ENCODE results near the gene MEAK7. TPM values are rescaled to one million over a fixed set of nuclear protein-coding genes. Genes with fewer than 3 reads are reported as not detected.
"Not testable (repeated sequence)": the region's sequence is repeated elsewhere in the genome, so short reads cannot be mapped to it uniquely, and the experiment has no call there.

The MEAK7 gene
- total and polyA plus RNA-seq, 7 donors = 4.2 to 13.7 (median 11.8) TPM

DNA sequence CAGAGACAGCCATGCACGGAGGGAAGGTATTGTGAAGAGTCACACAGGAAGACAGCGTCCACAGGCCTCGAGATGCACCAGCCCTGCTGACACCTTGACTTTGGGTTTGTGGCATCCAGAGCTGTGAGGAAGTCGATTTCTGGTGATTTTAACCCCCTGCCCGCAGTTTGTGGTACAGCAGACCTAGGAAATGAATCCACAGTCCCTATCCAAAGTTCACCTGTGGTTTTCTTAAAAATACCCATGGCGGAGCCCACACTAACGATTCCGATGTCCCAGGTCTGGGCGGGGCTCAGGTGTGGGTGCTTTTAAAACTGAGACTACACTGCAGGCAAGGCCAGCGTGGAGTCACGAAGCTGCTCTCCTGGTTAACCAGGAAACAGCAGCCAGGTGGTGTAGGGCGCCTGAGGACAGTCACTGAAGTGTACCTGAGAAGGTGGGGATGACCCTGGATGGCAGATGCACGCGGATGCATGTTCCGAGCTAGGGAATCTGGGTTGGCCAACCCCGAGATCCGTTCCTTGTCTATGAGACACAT, 14.4 kb upstream of the MEAK7 start:
- Histone ChIP-seq H3K36me3 (no peaks in the 10 kb centered on the region), H3K4me1 (no peaks in the 10 kb centered on the region), H3K4me3 (no peak overlapping the region), H3K27me3 (no peaks in the 10 kb centered on the region), H3K27ac (no peak overlapping the region), H3K9me3 (no peaks in the 10 kb centered on the region)
- no peak for DNase-seq
- 27 to 61% methylated on average over 17 of the region's 17 CpGs for WGBS, 2 donors
- intact Hi-C loops (cut with DNase I) = no loop called here
- TF ChIP-seq, protein P1, sequence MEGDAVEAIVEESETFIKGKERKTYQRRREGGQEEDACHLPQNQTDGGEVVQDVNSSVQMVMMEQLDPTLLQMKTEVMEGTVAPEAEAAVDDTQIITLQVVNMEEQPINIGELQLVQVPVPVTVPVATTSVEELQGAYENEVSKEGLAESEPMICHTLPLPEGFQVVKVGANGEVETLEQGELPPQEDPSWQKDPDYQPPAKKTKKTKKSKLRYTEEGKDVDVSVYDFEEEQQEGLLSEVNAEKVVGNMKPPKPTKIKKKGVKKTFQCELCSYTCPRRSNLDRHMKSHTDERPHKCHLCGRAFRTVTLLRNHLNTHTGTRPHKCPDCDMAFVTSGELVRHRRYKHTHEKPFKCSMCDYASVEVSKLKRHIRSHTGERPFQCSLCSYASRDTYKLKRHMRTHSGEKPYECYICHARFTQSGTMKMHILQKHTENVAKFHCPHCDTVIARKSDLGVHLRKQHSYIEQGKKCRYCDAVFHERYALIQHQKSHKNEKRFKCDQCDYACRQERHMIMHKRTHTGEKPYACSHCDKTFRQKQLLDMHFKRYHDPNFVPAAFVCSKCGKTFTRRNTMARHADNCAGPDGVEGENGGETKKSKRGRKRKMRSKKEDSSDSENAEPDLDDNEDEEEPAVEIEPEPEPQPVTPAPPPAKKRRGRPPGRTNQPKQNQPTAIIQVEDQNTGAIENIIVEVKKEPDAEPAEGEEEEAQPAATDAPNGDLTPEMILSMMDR (IDR thresholded peaks at IDR 0.05) = no peak
- TF ChIP-seq POLR2A (IDR thresholded peaks at IDR 0.05) = no peak
- no peak for TF ChIP-seq EP300 (IDR thresholded peaks at IDR 0.05)
- no peak for TF ChIP-seq POLR2AphosphoS5 (IDR thresholded peaks at IDR 0.05)

DNA sequence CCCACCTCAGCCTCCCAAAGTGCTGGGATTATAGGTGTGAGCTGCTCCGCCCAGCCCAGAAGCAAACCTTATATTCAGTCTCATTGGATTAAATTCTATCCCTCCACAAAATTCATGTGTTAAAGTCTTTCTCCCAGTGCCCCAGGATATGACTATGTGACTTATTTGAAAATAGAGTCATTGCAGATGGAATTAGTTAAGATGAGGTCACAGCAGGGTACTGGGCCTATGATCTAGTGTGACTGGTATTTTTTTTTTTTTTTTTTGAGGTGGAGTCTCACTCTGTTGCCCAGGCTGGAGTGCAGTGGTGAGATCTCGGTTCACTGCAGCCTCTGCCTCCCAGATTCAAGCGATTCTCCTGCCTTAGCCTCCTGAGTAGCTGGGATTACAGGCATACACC, 13.8 kb upstream of the MEAK7 start:
- H3K4me3 ChIP-seq; H3K4me1 ChIP-seq; H3K27ac ChIP-seq; H3K36me3 ChIP-seq; H3K27me3 ChIP-seq; DNase-seq; intact Hi-C loops (cut with DNase I); H3K9me3 ChIP-seq: not testable (repeated sequence)
- 92 to 93% methylated on average over 3 of the region's 3 CpGs for WGBS, 2 donors

DNA sequence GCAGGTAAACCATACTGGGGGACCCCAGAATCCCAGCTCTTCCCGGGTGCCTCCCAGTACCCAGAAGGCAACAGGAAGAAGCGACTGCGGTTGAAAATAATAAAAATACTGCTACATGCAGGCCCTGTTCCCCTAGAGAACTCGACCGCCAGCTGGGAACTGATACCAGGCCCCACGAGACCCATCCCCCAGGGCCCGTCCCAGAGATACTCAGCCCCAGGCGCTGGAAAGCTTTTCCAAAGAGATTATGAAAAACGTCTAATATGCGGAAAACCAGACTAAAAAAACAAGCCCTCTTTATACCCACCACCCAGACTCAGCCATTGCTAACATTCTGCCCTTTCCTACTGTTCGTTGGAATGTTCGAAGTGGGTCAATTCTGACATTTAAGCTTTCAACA, 12.9 kb upstream of the MEAK7 start:
- DNase-seq = no peak
- WGBS, 2 donors = 90 to 95% methylated on average over 12 of the region's 12 CpGs
- H3K9me3 ChIP-seq = no peaks in the 10 kb centered on the region
- no peak overlapping the region for H3K4me3 ChIP-seq
- intact Hi-C loops (cut with DNase I) = no loop called here
- TF ChIP-seq POLR2AphosphoS5 (IDR thresholded peaks at IDR 0.05) (no peak), EP300 (IDR thresholded peaks at IDR 0.05) (no peak), POLR2A (IDR thresholded peaks at IDR 0.05) (no peak)
- TF ChIP-seq, protein P1 (IDR thresholded peaks at IDR 0.05) = no peak
- H3K4me1 ChIP-seq = peaks cover 0 to 4% (median 0%) of the 10 kb centered on the region in 4 donors
- H3K27ac ChIP-seq = no peak overlapping the region
- H3K36me3 ChIP-seq = no peaks in the 10 kb centered on the region
- H3K27me3 ChIP-seq = no peaks in the 10 kb centered on the region

DNA sequence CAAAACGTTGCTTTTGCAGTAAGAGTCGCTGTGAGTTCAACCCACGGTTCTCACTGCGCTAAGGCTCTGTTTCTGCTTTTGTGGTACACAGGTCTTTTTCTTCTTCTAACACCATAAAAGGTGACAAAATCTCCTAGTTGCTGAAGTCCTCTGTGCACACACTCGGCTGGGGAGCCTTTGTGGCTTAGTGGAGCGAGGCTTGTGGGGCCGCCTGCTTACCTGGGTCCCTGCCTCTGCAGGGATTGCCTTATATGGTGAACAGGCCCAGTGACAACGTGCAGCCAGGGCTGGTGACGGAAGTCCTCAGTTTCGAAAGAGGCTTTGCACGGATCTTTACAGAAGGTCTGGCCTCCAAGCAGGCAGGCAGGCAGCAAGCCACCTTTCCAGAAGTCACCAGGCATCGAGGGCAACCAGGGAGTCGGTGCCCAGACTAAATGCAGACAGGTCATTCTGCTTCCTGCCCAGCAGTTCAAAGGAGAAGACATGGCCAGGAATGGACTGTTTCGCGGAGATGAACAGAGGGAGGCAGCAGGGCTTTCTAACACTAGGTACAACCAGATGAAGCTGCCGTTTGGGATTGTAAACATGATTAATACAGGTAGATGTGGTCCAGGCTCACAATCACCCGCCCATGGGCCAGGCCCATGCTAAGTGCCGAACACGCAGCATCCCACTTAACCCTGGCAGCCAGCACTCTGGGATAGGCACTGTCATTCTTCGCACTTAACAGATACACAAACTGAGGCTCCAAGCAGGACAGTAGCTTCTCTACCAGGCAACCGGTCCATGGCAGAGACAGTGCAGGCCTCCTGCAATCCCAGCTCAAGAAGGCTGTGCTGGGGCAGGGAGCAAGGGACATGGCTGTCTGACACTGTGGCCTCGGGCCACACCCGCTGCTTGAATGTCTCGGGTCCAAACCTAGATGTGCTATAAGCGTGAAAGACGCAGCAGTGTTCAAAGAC, 10.7 kb upstream of the MEAK7 start:
- Histone ChIP-seq H3K9me3 (no peaks in the 10 kb centered on the region), H3K27me3 (no peaks in the 10 kb centered on the region), H3K4me1 (peaks cover 0 to 10% (median 8%) of the 10 kb centered on the region in 4 donors), H3K36me3 (no peaks in the 10 kb centered on the region), H3K4me3 (no peak overlapping the region), H3K27ac (no peak overlapping the region)
- 65 to 79% methylated on average over 26 of the region's 26 CpGs for WGBS, 2 donors
- intact Hi-C loops (cut with DNase I) = loop anchor here (5.0 kb wide), 1 partner anchor 212 kb away; no protein-coding TSS in a partner anchor
- DNase-seq = no peak
- TF ChIP-seq POLR2A (IDR thresholded peaks at IDR 0.05) (no peak), POLR2AphosphoS5 (IDR thresholded peaks at IDR 0.05) (no peak), EP300 (IDR thresholded peaks at IDR 0.05) (no peak)
- TF ChIP-seq, protein P1 (IDR thresholded peaks at IDR 0.05) = no peak

DNA sequence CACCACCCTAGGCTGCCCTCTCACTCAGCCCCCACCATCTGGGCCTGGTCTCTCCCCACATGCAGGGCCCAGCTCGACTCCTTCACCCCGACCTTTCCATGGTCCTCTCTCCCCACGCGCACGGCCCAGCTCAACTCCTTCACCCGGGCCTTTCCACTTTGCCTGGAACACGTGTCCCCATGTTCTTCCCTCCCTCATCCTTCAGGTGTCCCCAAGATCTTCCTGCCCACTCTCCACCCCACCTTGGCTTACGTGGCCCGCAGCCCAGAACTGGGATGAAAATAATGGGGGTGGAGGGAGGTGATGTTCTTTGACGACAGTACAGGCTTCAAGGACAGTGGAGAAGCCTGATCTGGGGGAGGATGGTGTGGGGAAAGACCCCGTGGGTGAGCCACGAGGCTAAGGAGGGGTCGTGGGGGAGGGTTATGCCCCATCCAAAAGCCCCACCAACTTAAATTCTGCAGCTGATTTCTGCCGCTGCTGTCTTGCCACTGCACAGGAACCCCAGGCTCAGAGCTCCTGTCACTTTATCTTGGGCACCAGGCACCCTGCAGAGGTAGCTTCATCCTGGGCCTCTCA, 9.9 kb upstream of the MEAK7 start:
- intact Hi-C loops (cut with DNase I) = loop anchor here (5.0 kb wide), 1 partner anchor 213 kb away; no protein-coding TSS in a partner anchor
- WGBS, 2 donors = 68 to 78% methylated on average over 14 of the region's 14 CpGs
- Histone ChIP-seq H3K27me3 (no peaks in the 10 kb centered on the region), H3K36me3 (no peaks in the 10 kb centered on the region), H3K4me3 (no peak overlapping the region), H3K9me3 (no peaks in the 10 kb centered on the region), H3K27ac (no peak overlapping the region), H3K4me1 (peaks cover 0 to 10% (median 8%) of the 10 kb centered on the region in 4 donors)
- TF ChIP-seq EP300 (IDR thresholded peaks at IDR 0.05) (no peak), POLR2A (IDR thresholded peaks at IDR 0.05) (no peak), POLR2AphosphoS5 (IDR thresholded peaks at IDR 0.05) (no peak)
- TF ChIP-seq, protein P1 (IDR thresholded peaks at IDR 0.05) = no peak
- DNase-seq = no peak

All from sigmoid colon (tissue), 7 donors.